Memory B cell (primary cell): ENCODE data around the gene TCEAL4.

ENCODE experiments used
- ATAC-seq: fragments of 150-1000 bp; cut with Tn5 transposase; 2 replicates; pipeline ENCODE4 v1.10.0; 2021; ENCODE audit warnings: low read depth, mild to moderate bottlenecking, moderate library complexity
- DNase-seq, 2 donors: peaks; one replicate each; pipeline ENCODE4 v3.0.0; 2022; ENCODE audit warnings: low spot score in 2 of 2
- H3K27ac Mint-ChIP-seq: one replicate; pipeline ENCODE4 v1.8.0; 2022; ENCODE audit warnings: mild to moderate bottlenecking, moderate library complexity, mixed read lengths
- H3K27me3 Mint-ChIP-seq: one replicate; pipeline ENCODE4 v1.8.0; 2022; ENCODE audit warnings: mixed read lengths
- H3K36me3 Mint-ChIP-seq: one replicate; pipeline ENCODE4 v1.8.0; 2022; ENCODE audit warnings: mild to moderate bottlenecking, mixed read lengths
- H3K4me1 Mint-ChIP-seq: one replicate; pipeline ENCODE4 v1.8.0; 2022; ENCODE audit warnings: mixed read lengths
- H3K4me3 Mint-ChIP-seq: one replicate; pipeline ENCODE4 v1.8.0; 2022; ENCODE audit warnings: mild to moderate bottlenecking, moderate library complexity, mixed read lengths
- H3K9me3 Mint-ChIP-seq: one replicate; pipeline ENCODE4 v1.8.0; 2022; ENCODE audit warnings: mixed read lengths

TCEAL4 gene

DNA sequence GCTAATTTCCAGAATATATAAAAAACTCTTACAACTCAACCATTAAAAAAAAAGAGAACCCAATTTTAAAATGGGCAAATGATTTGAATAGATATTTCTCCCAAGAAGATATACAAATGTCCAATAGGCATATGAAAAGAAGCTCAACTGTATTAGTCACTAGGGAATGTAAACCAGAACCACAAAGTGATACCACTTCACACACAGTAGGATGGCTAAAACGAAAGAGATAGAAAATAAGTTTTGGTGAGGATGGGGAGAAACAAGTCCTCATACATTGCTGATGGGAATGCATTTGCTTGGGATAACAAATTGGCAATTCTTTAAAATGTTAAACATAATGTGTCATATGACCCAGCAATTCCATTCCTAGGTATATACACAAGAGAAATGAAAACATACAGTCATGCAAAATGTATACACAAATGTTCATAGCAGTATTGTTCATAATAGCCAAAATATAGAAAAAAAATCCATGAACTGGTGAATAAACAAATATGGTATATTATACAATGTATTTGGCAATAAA, 28.1 kb downstream of the TCEAL4 start:
- ATAC-seq: no peak
- DNase-seq: no peak
- Mint-ChIP-seq H3K4me3 (no peak overlapping the region), H3K27ac (no peak overlapping the region), H3K4me1 (peaks cover 2% of the 10 kb centered on the region), H3K9me3 (no peaks in the 10 kb centered on the region), H3K27me3 (no peaks in the 10 kb centered on the region), H3K36me3 (peaks cover 3% of the 10 kb centered on the region)

DNA sequence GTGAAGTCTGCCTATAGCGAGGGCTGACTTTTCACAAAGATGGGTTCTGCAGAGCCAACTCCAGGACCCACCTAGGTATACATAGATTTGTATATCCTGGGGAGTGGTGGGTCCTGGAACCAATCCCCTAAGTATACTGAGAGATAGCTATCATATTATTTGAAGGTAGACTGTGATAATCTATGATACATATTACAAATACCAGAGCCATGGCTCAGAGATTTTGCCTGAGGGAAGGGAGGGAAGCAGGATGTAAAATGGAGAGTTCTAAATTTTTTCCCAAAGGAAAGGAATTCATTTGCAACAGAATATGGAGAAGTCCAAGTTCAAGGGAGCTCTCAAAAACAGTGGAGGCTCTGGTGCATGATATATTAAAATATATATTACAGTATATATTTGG, 29.7 kb downstream of the TCEAL4 start:
- no peak overlapping the region for H3K27ac Mint-ChIP-seq

DNA sequence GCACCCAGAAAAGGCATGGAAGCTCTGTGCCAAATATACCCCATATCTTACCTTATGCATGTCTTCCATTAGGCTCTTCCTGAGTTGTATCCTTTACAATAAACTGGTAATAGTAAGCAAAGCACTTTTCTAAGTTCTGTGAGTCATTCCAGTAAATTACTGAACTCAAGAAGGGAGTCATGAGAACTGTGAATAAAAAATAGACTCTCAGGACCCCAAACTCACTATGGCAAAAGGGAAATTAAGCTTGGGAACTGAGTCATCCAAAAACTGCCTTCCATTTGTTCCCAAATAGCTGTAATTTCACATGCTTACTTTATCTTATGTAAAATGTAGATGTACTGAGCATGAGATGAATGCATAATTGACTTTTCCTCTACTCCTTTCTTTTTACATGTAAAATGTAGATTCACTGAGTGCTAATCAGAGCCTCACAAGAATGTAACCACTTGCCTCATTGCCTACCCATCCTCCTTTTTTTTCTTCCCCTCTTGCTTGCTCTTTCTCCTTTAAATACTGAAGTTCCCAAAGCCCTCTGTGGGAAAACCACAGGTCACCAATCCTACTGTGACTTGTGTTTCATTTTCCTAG, 30.6 kb downstream of the TCEAL4 start:
- no peak for DNase-seq
- Mint-ChIP-seq H3K36me3 (peaks cover 1% of the 10 kb centered on the region), H3K4me1 (no peaks in the 10 kb centered on the region), H3K27me3 (no peaks in the 10 kb centered on the region), H3K27ac (no peak overlapping the region), H3K9me3 (no peaks in the 10 kb centered on the region), H3K4me3 (no peak overlapping the region)
- no peak for ATAC-seq

More for the DNA sequence above, 29.7 kb downstream of the TCEAL4 start:
- ATAC-seq (no peak), DNase-seq (no peak)
- H3K9me3 Mint-ChIP-seq: no peaks in the 10 kb centered on the region
- H3K27me3 Mint-ChIP-seq: no peaks in the 10 kb centered on the region
- H3K36me3 Mint-ChIP-seq: peaks cover 1% of the 10 kb centered on the region
- no peaks in the 10 kb centered on the region for H3K4me1 Mint-ChIP-seq
- H3K4me3 Mint-ChIP-seq: no peak overlapping the region

DNA sequence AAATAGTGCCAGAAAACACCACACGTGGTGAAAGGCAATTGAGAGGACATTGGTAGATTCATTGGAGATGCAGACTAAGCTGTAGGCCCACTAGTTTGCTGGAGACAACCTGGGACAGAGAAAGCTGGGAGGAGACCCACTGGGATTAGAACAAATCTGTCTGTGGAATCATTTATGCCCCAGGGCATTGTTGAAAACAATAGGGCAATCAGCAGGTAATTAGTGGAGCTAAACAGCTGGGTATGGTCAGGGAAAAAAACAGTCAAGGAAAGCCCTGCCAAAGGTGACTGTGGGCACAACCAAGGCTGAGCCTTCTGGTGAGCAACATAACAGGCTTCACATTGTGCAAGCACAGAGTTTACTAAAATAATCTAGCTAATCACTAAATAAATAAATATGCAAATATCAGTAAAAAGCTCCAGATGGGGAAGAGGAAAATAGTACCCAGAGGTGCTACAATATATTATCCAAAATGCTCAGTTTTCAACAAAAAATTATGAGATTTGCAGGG, 31.4 kb downstream of the TCEAL4 start:
- H3K27ac Mint-ChIP-seq: no peak overlapping the region
- no peaks in the 10 kb centered on the region for H3K9me3 Mint-ChIP-seq
- no peaks in the 10 kb centered on the region for H3K27me3 Mint-ChIP-seq
- no peaks in the 10 kb centered on the region for H3K4me1 Mint-ChIP-seq
- ATAC-seq (no peak), DNase-seq (no peak)
- H3K4me3 Mint-ChIP-seq: no peak overlapping the region
- H3K36me3 Mint-ChIP-seq: peaks cover 1% of the 10 kb centered on the region

GRCh38 chrX:103624111-103624510, 38.8 kb downstream of the TCEAL4 start:
- ATAC-seq (no peak), DNase-seq (no peak)
- Mint-ChIP-seq H3K36me3 (no peaks in the 10 kb centered on the region), H3K4me1 (peaks cover 4% of the 10 kb centered on the region), H3K27me3 (no peaks in the 10 kb centered on the region), H3K9me3 (no peaks in the 10 kb centered on the region), H3K27ac (no peak overlapping the region), H3K4me3 (no peak overlapping the region)

DNA sequence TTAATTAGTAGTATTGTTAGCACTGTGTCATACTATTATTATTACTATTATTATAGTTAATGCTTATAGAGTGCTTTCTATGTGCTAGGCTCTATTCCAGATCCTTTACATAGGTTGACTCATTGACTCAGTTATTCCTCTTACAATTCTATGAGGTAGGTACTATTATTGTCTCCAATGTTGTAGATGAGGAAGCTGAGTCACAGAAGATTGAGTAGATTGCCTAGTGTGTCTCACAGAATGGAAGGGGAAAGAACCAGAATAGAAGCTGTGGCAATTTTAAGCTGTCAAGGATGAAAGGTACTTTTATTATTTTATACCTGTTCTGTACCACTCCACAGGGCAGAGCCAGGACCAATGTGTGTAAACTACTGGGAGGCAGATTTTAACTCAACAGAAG, 41.5 kb downstream of the TCEAL4 start:
- Mint-ChIP-seq H3K9me3 (no peaks in the 10 kb centered on the region), H3K27me3 (no peaks in the 10 kb centered on the region), H3K4me3 (no peak overlapping the region), H3K4me1 (peaks cover 12% of the 10 kb centered on the region), H3K27ac (peak overlapping the region; percentile 75), H3K36me3 (no peaks in the 10 kb centered on the region)
- DNase-seq (no peak), ATAC-seq (no peak)

- no peaks in the 10 kb centered on the region for H3K9me3 Mint-ChIP-seq
- H3K4me3 Mint-ChIP-seq: peak within 1 kb of the TSS; percentile 88
- H3K36me3 Mint-ChIP-seq: no peaks in the 10 kb centered on the region
- no peaks in the 10 kb centered on the region for H3K27me3 Mint-ChIP-seq
- DNase-seq (peak in 1 of 2 donors; percentile 27), ATAC-seq (peak; percentile 84)
- H3K4me1 Mint-ChIP-seq: peaks cover 12% of the 10 kb centered on the region
- H3K27ac Mint-ChIP-seq: peak within 1 kb of the TSS; percentile 91
Observed at GRCh38 chrX:103628386-103629317, 43.3 kb downstream of the TCEAL4 start, which contains the start of gene TCEAL1. TSS of gene TCEAL1 (plus strand) at chrX:103628975. CDS start at chrX:103629917, 942 bp downstream.

DNA sequence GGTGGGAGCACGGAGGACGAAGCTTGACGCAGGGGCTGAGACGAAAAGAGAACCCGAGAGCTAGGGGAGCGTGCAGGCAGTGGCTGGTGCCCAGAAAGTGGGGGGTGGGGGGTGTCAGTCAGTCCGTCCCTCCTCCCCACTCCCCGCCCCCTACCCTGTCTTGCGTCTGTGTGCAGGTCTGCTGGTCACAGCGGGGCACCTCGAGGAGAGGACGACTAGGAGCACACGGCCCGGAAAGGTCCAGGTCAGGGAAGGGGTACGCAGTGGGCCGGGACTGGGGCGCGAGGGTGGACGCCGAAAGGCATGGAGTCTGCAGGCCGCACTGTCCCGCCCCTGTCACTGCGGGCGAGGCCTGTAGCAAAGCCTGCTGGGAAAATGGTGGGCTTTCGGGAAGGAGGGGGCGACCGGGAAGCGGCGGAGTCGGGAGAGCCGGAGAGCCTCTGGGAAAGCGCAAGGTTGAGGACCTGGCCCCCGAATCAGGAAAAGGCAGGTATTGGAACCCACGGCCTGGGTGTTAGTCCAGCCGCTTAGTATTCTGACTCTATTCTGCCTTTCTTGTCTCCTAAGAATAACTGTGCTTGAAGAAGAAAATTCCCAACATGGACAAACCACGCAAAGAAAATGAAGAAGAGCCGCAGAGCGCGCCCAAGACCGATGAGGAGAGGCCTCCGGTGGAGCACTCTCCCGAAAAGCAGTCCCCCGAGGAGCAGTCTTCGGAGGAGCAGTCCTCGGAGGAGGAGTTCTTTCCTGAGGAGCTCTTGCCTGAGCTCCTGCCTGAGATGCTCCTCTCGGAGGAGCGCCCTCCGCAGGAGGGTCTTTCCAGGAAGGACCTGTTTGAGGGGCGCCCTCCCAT, 44.2 kb downstream of the TCEAL4 start:
- DNase-seq: no peak
- H3K36me3 Mint-ChIP-seq: no peaks in the 10 kb centered on the region
- no peaks in the 10 kb centered on the region for H3K9me3 Mint-ChIP-seq
- H3K4me3 Mint-ChIP-seq: peak overlapping the region; percentile 88
- no peaks in the 10 kb centered on the region for H3K27me3 Mint-ChIP-seq
- H3K27ac Mint-ChIP-seq: peak overlapping the region; percentile 91
- ATAC-seq: peak; percentile 47
- H3K4me1 Mint-ChIP-seq: peaks cover 12% of the 10 kb centered on the region

DNA sequence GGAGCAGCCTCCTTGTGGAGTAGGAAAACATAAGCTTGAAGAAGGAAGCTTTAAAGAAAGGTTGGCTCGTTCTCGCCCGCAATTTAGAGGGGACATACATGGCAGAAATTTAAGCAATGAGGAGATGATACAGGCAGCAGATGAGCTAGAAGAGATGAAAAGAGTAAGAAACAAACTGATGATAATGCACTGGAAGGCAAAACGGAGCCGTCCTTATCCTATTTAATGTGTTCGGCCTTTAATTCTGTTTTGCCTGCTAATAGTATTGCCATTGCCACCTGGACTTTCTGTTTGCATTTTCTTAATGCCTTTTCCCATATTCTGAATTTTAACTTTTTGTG, 44.8 kb downstream of the TCEAL4 start:
- no peak for DNase-seq
- no peak overlapping the region for H3K27ac Mint-ChIP-seq

GRCh38 chrX:103631145-103631544, 45.8 kb downstream of the TCEAL4 start:
- Mint-ChIP-seq H3K4me3 (no peak overlapping the region), H3K27ac (no peak overlapping the region), H3K36me3 (no peaks in the 10 kb centered on the region), H3K27me3 (no peaks in the 10 kb centered on the region), H3K9me3 (no peaks in the 10 kb centered on the region), H3K4me1 (peaks cover 12% of the 10 kb centered on the region)
- DNase-seq: no peak
- ATAC-seq: no peak

More for the DNA sequence above, 44.8 kb downstream of the TCEAL4 start:
- no peaks in the 10 kb centered on the region for H3K27me3 Mint-ChIP-seq
- no peak for ATAC-seq
- H3K4me3 Mint-ChIP-seq: peak overlapping the region; percentile 88
- peaks cover 12% of the 10 kb centered on the region for H3K4me1 Mint-ChIP-seq
- no peaks in the 10 kb centered on the region for H3K36me3 Mint-ChIP-seq
- H3K9me3 Mint-ChIP-seq: no peaks in the 10 kb centered on the region

DNA sequence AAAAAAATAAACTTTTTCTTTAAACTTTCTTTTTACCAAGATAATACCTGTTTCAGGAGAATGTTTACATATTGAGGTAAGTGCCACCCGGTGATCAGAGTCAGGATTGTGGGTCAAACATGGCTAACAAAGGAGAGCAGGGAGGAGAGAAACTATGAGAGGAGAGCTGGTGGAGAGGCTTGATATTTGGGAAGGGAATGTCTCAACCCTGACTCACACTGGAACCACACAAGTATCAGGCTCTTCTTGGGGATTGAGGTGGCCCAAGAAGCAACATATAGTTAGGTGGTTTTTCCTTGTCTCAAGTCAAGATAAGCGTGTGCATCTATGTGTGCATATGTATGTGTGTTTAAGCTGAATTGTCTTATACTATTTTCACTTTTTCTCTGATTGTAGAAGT, 50.1 kb downstream of the TCEAL4 start:
- H3K9me3 Mint-ChIP-seq: no peaks in the 10 kb centered on the region
- H3K27ac Mint-ChIP-seq: no peak overlapping the region
- no peaks in the 10 kb centered on the region for H3K27me3 Mint-ChIP-seq
- no peaks in the 10 kb centered on the region for H3K4me1 Mint-ChIP-seq
- no peak for ATAC-seq
- H3K36me3 Mint-ChIP-seq: no peaks in the 10 kb centered on the region
- H3K4me3 Mint-ChIP-seq: no peak overlapping the region
- no peak for DNase-seq
